B cell (primary cell): ENCODE data around the gene LAMTOR3. TPM values are rescaled to one million over a fixed set of nuclear protein-coding genes. Genes with fewer than 3 reads are reported as not detected.

ENCODE experiments used
- ATAC-seq: fragments of 200-7000 bp; cut with Tn5 transposase; one replicate; pipeline ENCODE4 v1.10.0; 2021; ENCODE audit warnings: low read depth, mild to moderate bottlenecking, moderate number of reproducible peaks, moderate library complexity
- CTCF ChIA-PET: fragments of 350-600 bp; sonication (Branson Sonifier 250); formaldehyde crosslinking; loops from one replicate; lab custom pipeline; 2021; ENCODE audit warnings: antibody characterized with exemption, inconsistent platforms; lab: Charles Lee
- POLR2A ChIA-PET: fragments of 350-600 bp; sonication (Branson Sonifier 250); formaldehyde crosslinking; loops from one replicate; lab custom pipeline; 2021; ENCODE audit warnings: antibody characterized with exemption; lab: Charles Lee
- DNase-seq: peaks from one replicate; pipeline ENCODE4 v3.0.0; 2013
- H2AFZ ChIP-seq: 2 replicates; pipeline ENCODE4 v1.6.1; 2012; ENCODE audit warnings: mild to moderate bottlenecking, low read depth, low read length; ENCODE audit not compliant: insufficient read depth, poor library complexity, severe bottlenecking
- H3K27ac ChIP-seq, 2 donors: 1 replicate in 1 of 2; 2 replicates in 1 of 2; pipeline ENCODE4 v1.5.1; 2012 to 2013; ENCODE audit warnings: low read length in 2 of 2, mild to moderate bottlenecking in 2 of 2, moderate library complexity in 1 of 2
- H3K27me3 ChIP-seq, 4 experiments: fragments of 200-600 bp in 1 of 4; sonication (generic) in 1 of 4; replicated peaks in 1 of 4; 1 replicate in 2 of 4; 2 replicates in 2 of 4; pipeline versions ENCODE4 v1.6.1 to v1.7.0; 2013 to 2016; ENCODE audit warnings: low read length in 3 of 4, mild to moderate bottlenecking in 2 of 4, mixed read lengths in 1 of 4, moderate library complexity in 1 of 4; ENCODE audit not compliant: insufficient read depth in 4 of 4, control insufficient read depth in 3 of 4; ENCODE audit errors: control extremely low read depth in 1 of 4
- H3K36me3 ChIP-seq, 2 experiments: replicated peaks in 1 of 2; 1 replicate in 1 of 2; 2 replicates in 1 of 2; pipeline versions ENCODE4 v1.6.1 to v1.7.1; 2013; ENCODE audit warnings: low read length in 1 of 2; ENCODE audit not compliant: insufficient read depth in 2 of 2, control insufficient read depth in 1 of 2; ENCODE audit errors: control extremely low read depth in 1 of 2, extremely low read depth in 1 of 2
- H3K4me1 ChIP-seq, 2 donors: fragments of 200-600 bp in 1 of 2; sonication (generic) in 1 of 2; 1 replicate in 1 of 2; 2 replicates in 1 of 2; pipeline versions ENCODE4 v1.5.1 to v1.6.1; 2013 to 2017; ENCODE audit warnings: low read length in 2 of 2; ENCODE audit not compliant: control insufficient read depth in 2 of 2, insufficient read depth in 2 of 2
- H3K4me2 ChIP-seq: replicated peaks from 2 replicates; pipeline ENCODE3; 2012; ENCODE audit warnings: mild to moderate bottlenecking, low read depth, low read length; ENCODE audit not compliant: poor library complexity, severe bottlenecking
- H3K4me3 ChIP-seq, 5 experiments: fragments of 200-600 bp in 1 of 5; sonication (generic) in 1 of 5; 1 replicate in 3 of 5; 2 replicates in 2 of 5; pipeline versions ENCODE4 v1.5.1 to v1.7.0; 2011 to 2016; ENCODE audit warnings: low read length in 4 of 5, mild to moderate bottlenecking in 4 of 5, low read depth in 2 of 5, control low read depth in 1 of 5, moderate library complexity in 1 of 5; ENCODE audit not compliant: insufficient read depth in 1 of 5; ENCODE audit errors: control extremely low read depth in 1 of 5, extremely low read depth in 1 of 5
- H3K79me2 ChIP-seq: fragments of 200-600 bp; sonication (generic); one replicate; pipeline ENCODE4 v1.6.0; 2016; ENCODE audit warnings: low read length; ENCODE audit not compliant: control insufficient read depth, insufficient read depth
- H3K9ac ChIP-seq: fragments of 200-600 bp; sonication (generic); 2 replicates; pipeline ENCODE4 v1.6.1; 2017; ENCODE audit warnings: mild to moderate bottlenecking, low read length, moderate library complexity
- H3K9me3 ChIP-seq, 3 donors: one replicate each; pipeline versions ENCODE4 v1.6.1 to v1.7.1; 2013; ENCODE audit warnings: low read length in 2 of 3; ENCODE audit not compliant: control insufficient read depth in 2 of 3, insufficient read depth in 1 of 3; ENCODE audit errors: control extremely low read depth in 1 of 3
- H4K20me1 ChIP-seq: 2 replicates; pipeline ENCODE4 v1.6.0; 2012; ENCODE audit warnings: mild to moderate bottlenecking, low read length; ENCODE audit not compliant: insufficient read depth, control insufficient read depth, poor library complexity, severe bottlenecking
- H3K27ac Mint-ChIP-seq: one replicate; pipeline ENCODE4 v1.8.0; 2021; ENCODE audit warnings: mixed read lengths
- H3K27me3 Mint-ChIP-seq: one replicate; pipeline ENCODE4 v1.8.0; 2021; ENCODE audit warnings: mixed read lengths
- H3K4me1 Mint-ChIP-seq: one replicate; pipeline ENCODE4 v1.8.0; 2021; ENCODE audit warnings: mixed read lengths
- H3K4me3 Mint-ChIP-seq: one replicate; pipeline ENCODE4 v1.8.0; 2021; ENCODE audit warnings: mixed read lengths
- H3K9me3 Mint-ChIP-seq: one replicate; pipeline ENCODE4 v1.8.0; 2022; ENCODE audit warnings: mixed read lengths; ENCODE audit not compliant: insufficient read depth
- CTCF ChIP-seq: fragments of 200-600 bp; IDR thresholded peaks from one replicate; pipeline ENCODE4 v1.8.0; 2022; ENCODE audit warnings: antibody characterized with exemption, mild to moderate bottlenecking
- EZH2 ChIP-seq: IDR thresholded peaks from 2 replicates; pipeline ENCODE4 v1.6.1; 2012; ENCODE audit warnings: borderline replicate concordance, low read depth, mild to moderate bottlenecking, moderate library complexity, low read length; ENCODE audit not compliant: insufficient read depth, poor library complexity, severe bottlenecking
- WGBS: methylation state at CpG from one replicate; pipeline ENCODE4 v1.1.5; 2013; ENCODE audit warnings: missing lambda C conversion rate; ENCODE audit not compliant: insufficient coverage; 5-methylcytosine and 5-hydroxymethylcytosine counted together
- intact Hi-C: fragments of 100-400 bp; cut with micrococcal nuclease; formaldehyde crosslinking; loops from one replicate; pipeline ENCODE4 v1.10.0; 2022
- polyA plus RNA-seq: library from polyadenylated mRNA; depleted of rRNA; stranded (reverse); fragments of >200 nt; gene quantifications from 2 replicates; pipeline ENCODE4 v1.2.3, GENCODE V29; 2012
- total RNA-seq, 2 donors: library from RNA; stranded (reverse); fragments of 120-200 nt in 1 of 2; gene quantifications; 1 replicate in 1 of 2; 2 replicates in 1 of 2; pipeline versions ENCODE4 v1.2.3 to v1.2.4, GENCODE V29; 2013 to 2022

The LAMTOR3 gene
- total and polyA plus RNA-seq, 2 donors (not counting 1 experiment from before 2014, with no cell fraction given) = 8.0 to 18.0 TPM

- DNase-seq = no peak
- no peaks in the 10 kb centered on the region for H4K20me1 ChIP-seq
- H2AFZ ChIP-seq = no peak overlapping the region
- no peak overlapping the region for H3K4me3 ChIP-seq
- H3K9ac ChIP-seq = no peak overlapping the region
- H3K79me2 ChIP-seq = peaks cover 24% of the 10 kb centered on the region
- intact Hi-C loops = loop anchor here (10.0 kb wide), 2 partner anchors 161 to 421 kb away; no protein-coding TSS in a partner anchor
- H3K36me3 ChIP-seq = peaks cover 8 to 26% of the 10 kb centered on the region in 2 experiments
- ChIA-PET CTCF (interaction anchor here (0.7 to 2.6 kb wide), 5 partner anchors 62 to 325 kb away, joined by 3 to 11 read pairs (median 6); no protein-coding TSS in a partner anchor), POLR2A (no interaction called here)
- no peaks in the 10 kb centered on the region for H3K4me1 ChIP-seq
- ATAC-seq = no peak
- Mint-ChIP-seq H3K4me3 (no peak overlapping the region), H3K4me1 (peaks cover 5% of the 10 kb centered on the region), H3K27ac (no peak overlapping the region), H3K27me3 (no peaks in the 10 kb centered on the region), H3K9me3 (no peaks in the 10 kb centered on the region)
- no peak overlapping the region for H3K4me2 ChIP-seq
- H3K27me3 ChIP-seq = no peaks in the 10 kb centered on the region
- WGBS = no CpG with 5 or more reads among the region's 4 CpGs
- TF ChIP-seq EZH2 (no peak), CTCF (no peak)
- no peak overlapping the region for H3K27ac ChIP-seq
- no peaks in the 10 kb centered on the region for H3K9me3 ChIP-seq
These were observed 8.1 kb downstream of the LAMTOR3 start for GRCh38 chr4:99886146-99886545.

- H3K9ac ChIP-seq = no peak overlapping the region
- intact Hi-C loops = loop anchor here (1.0 to 10.0 kb wide), 4 partner anchors 74 to 421 kb away; no protein-coding TSS in a partner anchor
- CTCF ChIA-PET = interaction anchor here (0.7 to 2.6 kb wide), 8 partner anchors 22 to 325 kb away, joined by 3 to 29 read pairs (median 6); no protein-coding TSS in a partner anchor
These were observed 8.5 kb downstream of the LAMTOR3 start for GRCh38 chr4:99885687-99886086.

More at GRCh38 chr4:99885687-99886086, 8.5 kb downstream of the LAMTOR3 start:
- ATAC-seq = no peak
- peaks cover 20% of the 10 kb centered on the region for H3K79me2 ChIP-seq
- H3K4me1 ChIP-seq = no peaks in the 10 kb centered on the region
- H3K9me3 ChIP-seq = no peaks in the 10 kb centered on the region
- POLR2A ChIA-PET = no interaction called here
- peaks cover 8 to 28% of the 10 kb centered on the region in 2 experiments for H3K36me3 ChIP-seq
- H3K27me3 ChIP-seq = no peaks in the 10 kb centered on the region
- no peak for DNase-seq
- no peaks in the 10 kb centered on the region for H4K20me1 ChIP-seq
- no peak overlapping the region for H2AFZ ChIP-seq
- Mint-ChIP-seq H3K27ac (no peak overlapping the region), H3K4me1 (peaks cover 2% of the 10 kb centered on the region), H3K4me3 (no peak overlapping the region), H3K9me3 (no peaks in the 10 kb centered on the region), H3K27me3 (no peaks in the 10 kb centered on the region)
- H3K4me3 ChIP-seq = no peak overlapping the region
- no peak overlapping the region for H3K27ac ChIP-seq
- TF ChIP-seq CTCF = no peak
- no peak for TF ChIP-seq EZH2
- no peak overlapping the region for H3K4me2 ChIP-seq
